Central memory CD8-positive, alpha-beta T cell (primary cell): ENCODE measurements around the gene ZNF609.

Experiments
- ATAC-seq: fragments of 150-1000 bp; cut with Tn5 transposase; replicated peaks from 2 replicates; pipeline ENCODE4 v1.10.0; 2022; ENCODE audit warnings: mild to moderate bottlenecking, moderate FRiP score, moderate number of reproducible peaks; ENCODE audit not compliant: poor library complexity, severe bottlenecking; ENCODE audit errors: extremely low read depth
- DNase-seq, 2 donors: peaks; one replicate each; pipeline ENCODE4 v3.0.0; 2021; ENCODE audit warnings: low spot score in 2 of 2
- H3K27ac Mint-ChIP-seq: one replicate; pipeline ENCODE4 v1.8.0; 2022; ENCODE audit warnings: low read depth, mild to moderate bottlenecking, moderate library complexity, mixed read lengths
- H3K27me3 Mint-ChIP-seq: one replicate; pipeline ENCODE4 v1.8.0; 2022; ENCODE audit warnings: mixed read lengths
- H3K36me3 Mint-ChIP-seq: one replicate; pipeline ENCODE4 v1.8.0; 2022; ENCODE audit warnings: mild to moderate bottlenecking, moderate library complexity, mixed read lengths; ENCODE audit not compliant: insufficient read depth
- H3K4me1 Mint-ChIP-seq: one replicate; pipeline ENCODE4 v1.8.0; 2022; ENCODE audit warnings: mixed read lengths
- H3K4me3 Mint-ChIP-seq: one replicate; pipeline ENCODE4 v1.8.0; 2022; ENCODE audit warnings: mild to moderate bottlenecking, moderate library complexity, mixed read lengths
- H3K9me3 Mint-ChIP-seq: one replicate; pipeline ENCODE4 v1.8.0; 2022; ENCODE audit warnings: mixed read lengths

The ZNF609 gene

GRCh38 chr15:64694816-64695215, 234.4 kb downstream of the ZNF609 start:
- no peak overlapping the region for H3K27ac Mint-ChIP-seq
- no peak overlapping the region for H3K4me3 Mint-ChIP-seq
- ATAC-seq, result no peak

GRCh38 chr15:64695561-64695992, 235.2 kb downstream of the ZNF609 start:
- H3K27ac Mint-ChIP-seq, result no peak overlapping the region
- peaks cover 38% of the 10 kb centered on the region for H3K4me1 Mint-ChIP-seq
- H3K36me3 Mint-ChIP-seq, result peaks cover 13% of the 10 kb centered on the region
- H3K27me3 Mint-ChIP-seq, result no peaks in the 10 kb centered on the region
- DNase-seq (no peak), ATAC-seq (no peak)
- no peaks in the 10 kb centered on the region for H3K9me3 Mint-ChIP-seq
- H3K4me3 Mint-ChIP-seq, result no peak overlapping the region

More at GRCh38 chr15:64694816-64695215, 234.4 kb downstream of the ZNF609 start:
- Mint-ChIP-seq H3K27me3 (no peaks in the 10 kb centered on the region), H3K36me3 (peaks cover 13% of the 10 kb centered on the region), H3K4me1 (peaks cover 30% of the 10 kb centered on the region), H3K9me3 (no peaks in the 10 kb centered on the region)
- DNase-seq, result no peak

GRCh38 chr15:64696481-64696880, 236.1 kb downstream of the ZNF609 start:
- Mint-ChIP-seq H3K27me3 (no peaks in the 10 kb centered on the region), H3K4me1 (peaks cover 47% of the 10 kb centered on the region), H3K36me3 (peaks cover 11% of the 10 kb centered on the region), H3K4me3 (no peak overlapping the region), H3K27ac (peak overlapping the region; percentile 86), H3K9me3 (no peaks in the 10 kb centered on the region)
- ATAC-seq (no peak), DNase-seq (no peak)

- DNase-seq, result no peak
- Mint-ChIP-seq H3K4me1 (peaks cover 60% of the 10 kb centered on the region), H3K36me3 (peaks cover 15% of the 10 kb centered on the region), H3K9me3 (no peaks in the 10 kb centered on the region), H3K27ac (peak overlapping the region; percentile 42), H3K4me3 (no peak overlapping the region), H3K27me3 (no peaks in the 10 kb centered on the region)
- ATAC-seq, result no peak
Observed at GRCh38 chr15:64697911-64698369, 237.6 kb downstream of the ZNF609 start.

GRCh38 chr15:64698823-64699222, 238.4 kb downstream of the ZNF609 start:
- Mint-ChIP-seq H3K9me3 (no peaks in the 10 kb centered on the region), H3K4me1 (peaks cover 66% of the 10 kb centered on the region), H3K27me3 (no peaks in the 10 kb centered on the region), H3K4me3 (no peak overlapping the region), H3K27ac (peak overlapping the region; percentile 42), H3K36me3 (peaks cover 20% of the 10 kb centered on the region)
- ATAC-seq, result no peak
- no peak for DNase-seq

GRCh38 chr15:64699751-64700388, 239.5 kb downstream of the ZNF609 start:
- Mint-ChIP-seq H3K4me1 (peaks cover 68% of the 10 kb centered on the region), H3K27ac (peak overlapping the region; percentile 82), H3K4me3 (peak overlapping the region; percentile 88), H3K27me3 (no peaks in the 10 kb centered on the region), H3K36me3 (peaks cover 17% of the 10 kb centered on the region), H3K9me3 (no peaks in the 10 kb centered on the region)
- ATAC-seq (no peak), DNase-seq (no peak)

GRCh38 chr15:64701051-64701450, 240.7 kb downstream of the ZNF609 start:
- Mint-ChIP-seq H3K27me3 (no peaks in the 10 kb centered on the region), H3K27ac (peak overlapping the region; percentile 82), H3K4me3 (peak overlapping the region; percentile 88), H3K4me1 (peaks cover 62% of the 10 kb centered on the region), H3K36me3 (peaks cover 12% of the 10 kb centered on the region), H3K9me3 (no peaks in the 10 kb centered on the region)
- ATAC-seq (no peak), DNase-seq (no peak)

- Mint-ChIP-seq H3K27ac (peak overlapping the region; percentile 82), H3K36me3 (peaks cover 12% of the 10 kb centered on the region), H3K9me3 (no peaks in the 10 kb centered on the region), H3K27me3 (no peaks in the 10 kb centered on the region), H3K4me3 (peak overlapping the region; percentile 88), H3K4me1 (peaks cover 62% of the 10 kb centered on the region)
- ATAC-seq (no peak), DNase-seq (no peak)
Observed at GRCh38 chr15:64701482-64702184, 241.3 kb downstream of the ZNF609 start.

- H3K4me3 Mint-ChIP-seq, result peak overlapping the region; percentile 88
- H3K4me1 Mint-ChIP-seq, result peaks cover 56% of the 10 kb centered on the region
- H3K27me3 Mint-ChIP-seq, result no peaks in the 10 kb centered on the region
Observed at GRCh38 chr15:64702816-64703631, 242.6 kb downstream of the ZNF609 start.

GRCh38 chr15:64703632-64703959, 243.2 kb downstream of the ZNF609 start:
- H3K27me3 Mint-ChIP-seq, result no peaks in the 10 kb centered on the region
- DNase-seq, result no peak
- H3K36me3 Mint-ChIP-seq, result peaks cover 12% of the 10 kb centered on the region
- H3K27ac Mint-ChIP-seq, result peak overlapping the region; percentile 82
- no peak for ATAC-seq
- H3K4me3 Mint-ChIP-seq, result peak overlapping the region; percentile 88
- no peaks in the 10 kb centered on the region for H3K9me3 Mint-ChIP-seq
- peaks cover 50% of the 10 kb centered on the region for H3K4me1 Mint-ChIP-seq

More at GRCh38 chr15:64702816-64703631, 242.6 kb downstream of the ZNF609 start:
- H3K36me3 Mint-ChIP-seq, result peaks cover 12% of the 10 kb centered on the region
- no peaks in the 10 kb centered on the region for H3K9me3 Mint-ChIP-seq
- ATAC-seq (peak; percentile 97), DNase-seq (peak; percentile 86 to 90)
- peak overlapping the region; percentile 82 for H3K27ac Mint-ChIP-seq

GRCh38 chr15:64705006-64705405, 244.6 kb downstream of the ZNF609 start:
- Mint-ChIP-seq H3K4me3 (peak overlapping the region; percentile 21), H3K9me3 (no peaks in the 10 kb centered on the region), H3K27me3 (no peaks in the 10 kb centered on the region), H3K4me1 (peaks cover 36% of the 10 kb centered on the region), H3K36me3 (peaks cover 12% of the 10 kb centered on the region), H3K27ac (no peak overlapping the region)
- ATAC-seq (no peak), DNase-seq (no peak)

GRCh38 chr15:64706011-64706911, 245.9 kb downstream of the ZNF609 start:
- no peak for DNase-seq
- no peak overlapping the region for H3K27ac Mint-ChIP-seq
- H3K36me3 Mint-ChIP-seq, result peaks cover 9% of the 10 kb centered on the region
- no peak for ATAC-seq
- H3K9me3 Mint-ChIP-seq, result no peaks in the 10 kb centered on the region
- no peaks in the 10 kb centered on the region for H3K27me3 Mint-ChIP-seq
- peaks cover 23% of the 10 kb centered on the region for H3K4me1 Mint-ChIP-seq
- H3K4me3 Mint-ChIP-seq, result no peak overlapping the region
